ENCODE measurements around the gene PACSIN3. TPM values are rescaled to one million over a fixed set of nuclear protein-coding genes. Genes with fewer than 3 reads are reported as not detected.
A peak's percentile ranks its signal among the peaks of the same experiment; 100 is the strongest.

The PACSIN3 gene
- total and polyA plus RNA-seq, 12 donors: 49.4 to 211 (median 100) TPM

GRCh38 chr11:47222696-47223095 lies 36.5 kb upstream of the PACSIN3 start:
- no peak for TF ChIP-seq CTCF (IDR thresholded peaks at IDR 0.05)
- H3K4me3 ChIP-seq: no peak overlapping the region
- H3K9me3 ChIP-seq (replicated peaks in 1 of 3): no peaks in the 10 kb centered on the region
- peaks cover 0 to 39% of the 10 kb centered on the region in 2 donors for H3K36me3 ChIP-seq (replicated peaks in 1 of 2)
- no peak for DNase-seq
- intact Hi-C loops (cut with DNase I): no loop called here
- WGBS, 4 donors: 94 to 96% (median 94%) methylated on average over 2 of the region's 2 CpGs
- H3K4me1 ChIP-seq (replicated peaks in 1 of 2): peaks cover 6 to 20% of the 10 kb centered on the region in 2 donors
- no peak overlapping the region for H3K27ac ChIP-seq
- no peaks in the 10 kb centered on the region for H3K27me3 ChIP-seq

DNA sequence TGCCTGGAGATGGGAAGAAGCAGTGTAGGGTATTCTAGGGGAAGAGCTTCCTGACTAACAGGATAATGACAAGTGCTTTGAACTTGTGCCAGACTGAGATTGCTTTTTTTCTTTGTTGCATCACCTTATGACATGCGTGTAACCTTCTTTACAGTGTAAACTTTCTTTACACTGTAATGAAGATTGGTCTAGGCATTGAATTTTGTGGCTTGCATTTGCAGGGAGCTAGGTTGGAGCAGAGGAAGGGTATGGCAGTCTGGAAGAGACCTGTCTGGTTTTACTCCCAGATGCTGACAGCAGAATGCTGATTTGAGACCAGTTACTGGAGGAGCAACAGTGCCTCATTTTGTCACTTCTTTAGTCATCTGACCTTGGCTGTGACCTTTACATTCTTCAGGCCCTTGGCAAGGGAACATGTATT lies 34.2 kb upstream of the PACSIN3 start:
- WGBS, 4 donors: 12 to 35% (median 30%) methylated on average over 1 of the region's 1 CpG
- Histone ChIP-seq H3K36me3 (replicated peaks in 1 of 2) (peaks cover 0 to 35% of the 10 kb centered on the region in 2 donors), H3K9me3 (replicated peaks in 1 of 3) (no peaks in the 10 kb centered on the region), H3K27ac (peak overlapping the region; percentile 41 to 84 (median 74)), H3K27me3 (no peaks in the 10 kb centered on the region), H3K4me1 (replicated peaks in 1 of 2) (peaks cover 23 to 37% of the 10 kb centered on the region in 2 donors), H3K4me3 (no peak overlapping the region)
- peak in 6 of 7 donors; percentile 39 to 75 (median 64) for DNase-seq
- TF ChIP-seq CTCF (IDR thresholded peaks at IDR 0.05) (no peak), POLR2A (IDR thresholded peaks at IDR 0.05) (peak in 1 of 2 donors; percentile 36)
- intact Hi-C loops (cut with DNase I): no loop called here

GRCh38 chr11:47216121-47216798 lies 30.0 kb upstream of the PACSIN3 start:
- H3K27me3 ChIP-seq: no peaks in the 10 kb centered on the region
- no peak for TF ChIP-seq CTCF (IDR thresholded peaks at IDR 0.05)
- TF ChIP-seq POLR2A (IDR thresholded peaks at IDR 0.05): no peak
- DNase-seq: peak; percentile 53 to 84 (median 79)
- peak overlapping the region in 3 of 5 donors; percentile 91 to 95 (median 94) for H3K27ac ChIP-seq
- peaks cover 33 to 45% of the 10 kb centered on the region in 2 donors for H3K4me1 ChIP-seq (replicated peaks in 1 of 2)
- intact Hi-C loops (cut with DNase I): loop anchor here in 1 of 2 donors (5.0 kb wide), 1 partner anchor 39 kb away; the partner anchor contains the start of gene ARFGAP2
- no peaks in the 10 kb centered on the region for H3K9me3 ChIP-seq (replicated peaks in 1 of 3)
- H3K4me3 ChIP-seq: peak overlapping the region in 2 of 4 donors; percentile 44 to 66
- 1 to 4% (median 2%) methylated on average over 11 to 12 of the region's 12 CpGs for WGBS, 4 donors
- H3K36me3 ChIP-seq (replicated peaks in 1 of 2): peaks cover 0 to 18% of the 10 kb centered on the region in 2 donors

- peak overlapping the region; percentile 64 to 95 (median 93) for H3K27ac ChIP-seq
- no peaks in the 10 kb centered on the region for H3K9me3 ChIP-seq (replicated peaks in 1 of 3)
- H3K4me3 ChIP-seq: peak overlapping the region; percentile 11 to 66 (median 52)
- DNase-seq: no peak
- peaks cover 27 to 37% of the 10 kb centered on the region in 2 donors for H3K4me1 ChIP-seq (replicated peaks in 1 of 2)
- intact Hi-C loops (cut with DNase I): loop anchor here in 1 of 2 donors (5.0 kb wide), 1 partner anchor 38 kb away; the partner anchor contains the start of gene ARFGAP2
- H3K36me3 ChIP-seq (replicated peaks in 1 of 2): peaks cover 0 to 17% of the 10 kb centered on the region in 2 donors
- 6 to 15% (median 10%) methylated on average over 9 to 15 of the region's 15 CpGs for WGBS, 4 donors
- TF ChIP-seq POLR2A (IDR thresholded peaks at IDR 0.05) (no peak), CTCF (IDR thresholded peaks at IDR 0.05) (no peak)
- H3K27me3 ChIP-seq: no peaks in the 10 kb centered on the region
Observed at GRCh38 chr11:47215366-47215910, 29.2 kb upstream of the PACSIN3 start.
